ENCODE measurements around the gene ASCC3. TPM values are rescaled to one million over a fixed set of nuclear protein-coding genes. Genes with fewer than 3 reads are reported as not detected.

Gene ASCC3
- polyA plus RNA-seq, 1 experiment = 56.0 TPM

DNA sequence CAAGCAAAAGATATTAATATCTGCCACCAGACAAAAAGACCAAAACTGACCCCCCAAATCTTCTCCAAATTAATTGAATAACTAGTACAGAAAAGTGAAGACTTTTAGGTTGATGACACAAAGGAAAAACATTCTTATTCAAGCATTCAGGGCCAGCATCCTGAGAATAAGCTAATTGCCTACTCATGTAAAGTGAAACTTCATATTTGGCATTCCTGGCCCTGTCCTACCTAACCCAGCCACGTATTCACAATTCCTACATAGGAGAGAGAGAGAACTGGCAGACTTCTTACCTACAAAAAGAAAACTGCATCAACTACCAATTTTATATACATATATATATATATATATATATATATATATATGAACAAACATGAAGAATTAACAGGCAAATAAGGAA is 4.9 kb upstream of the ASCC3 start:
- DNase-seq (ENCODE audit: low read depth, low spot score) = peak; percentile 10
- ChIA-PET CTCF (interaction anchor here (0.7 kb wide), 1 partner anchor 779 kb away, joined by 4 read pairs; no protein-coding TSS in a partner anchor), POLR2A (no interaction called here)
- TF ChIP-seq, protein P1, sequence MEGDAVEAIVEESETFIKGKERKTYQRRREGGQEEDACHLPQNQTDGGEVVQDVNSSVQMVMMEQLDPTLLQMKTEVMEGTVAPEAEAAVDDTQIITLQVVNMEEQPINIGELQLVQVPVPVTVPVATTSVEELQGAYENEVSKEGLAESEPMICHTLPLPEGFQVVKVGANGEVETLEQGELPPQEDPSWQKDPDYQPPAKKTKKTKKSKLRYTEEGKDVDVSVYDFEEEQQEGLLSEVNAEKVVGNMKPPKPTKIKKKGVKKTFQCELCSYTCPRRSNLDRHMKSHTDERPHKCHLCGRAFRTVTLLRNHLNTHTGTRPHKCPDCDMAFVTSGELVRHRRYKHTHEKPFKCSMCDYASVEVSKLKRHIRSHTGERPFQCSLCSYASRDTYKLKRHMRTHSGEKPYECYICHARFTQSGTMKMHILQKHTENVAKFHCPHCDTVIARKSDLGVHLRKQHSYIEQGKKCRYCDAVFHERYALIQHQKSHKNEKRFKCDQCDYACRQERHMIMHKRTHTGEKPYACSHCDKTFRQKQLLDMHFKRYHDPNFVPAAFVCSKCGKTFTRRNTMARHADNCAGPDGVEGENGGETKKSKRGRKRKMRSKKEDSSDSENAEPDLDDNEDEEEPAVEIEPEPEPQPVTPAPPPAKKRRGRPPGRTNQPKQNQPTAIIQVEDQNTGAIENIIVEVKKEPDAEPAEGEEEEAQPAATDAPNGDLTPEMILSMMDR (IDR thresholded peaks at IDR 0.05; ENCODE audit: low read depth, low read length) = no peak
- H3K27me3 ChIP-seq (ENCODE audit: control insufficient read depth, insufficient read depth, low read length) = no peaks in the 10 kb centered on the region
- H3K27ac ChIP-seq (ENCODE audit: low read depth, low read length) = no peak overlapping the region
- no peaks in the 10 kb centered on the region for H3K9me3 ChIP-seq (ENCODE audit: control insufficient read depth, insufficient read depth, low read length)
- no peak overlapping the region for H3K4me3 ChIP-seq (ENCODE audit: low read depth, low read length)

DNA sequence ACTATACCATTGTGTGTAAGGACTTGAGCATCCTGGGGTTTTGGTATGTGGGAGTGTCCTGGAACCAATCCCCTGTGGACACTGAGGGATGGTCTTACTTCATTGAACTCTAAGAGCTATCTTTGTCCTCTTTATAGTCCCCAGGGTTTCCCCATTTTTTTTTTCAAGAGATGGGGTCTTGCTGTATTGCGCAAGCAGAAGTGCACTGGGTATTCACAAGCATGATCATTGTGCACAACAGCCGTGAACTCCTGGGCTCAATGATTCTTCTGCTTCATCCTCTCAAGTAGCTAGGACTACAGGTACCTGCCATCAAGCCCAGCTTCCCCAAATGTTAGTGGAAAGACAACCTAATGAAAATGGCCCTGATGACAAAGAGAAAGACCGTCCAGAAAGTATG is 2.2 kb upstream of the ASCC3 start:
- no peak for DNase-seq (ENCODE audit: low read depth, low spot score)
- H3K27ac ChIP-seq (ENCODE audit: low read depth, low read length) = no peak overlapping the region
- ChIA-PET POLR2A (interaction anchor here (0.6 kb wide), 1 partner anchor 817 kb away, joined by 8 read pairs; no protein-coding TSS in a partner anchor), CTCF (no interaction called here)
- no peak overlapping the region for H3K4me3 ChIP-seq (ENCODE audit: low read depth, low read length)
- TF ChIP-seq, protein P1 (IDR thresholded peaks at IDR 0.05; ENCODE audit: low read depth, low read length) = no peak
- H3K27me3 ChIP-seq (ENCODE audit: control insufficient read depth, insufficient read depth, low read length) = no peaks in the 10 kb centered on the region
- H3K9me3 ChIP-seq (ENCODE audit: control insufficient read depth, insufficient read depth, low read length) = no peaks in the 10 kb centered on the region

DNA sequence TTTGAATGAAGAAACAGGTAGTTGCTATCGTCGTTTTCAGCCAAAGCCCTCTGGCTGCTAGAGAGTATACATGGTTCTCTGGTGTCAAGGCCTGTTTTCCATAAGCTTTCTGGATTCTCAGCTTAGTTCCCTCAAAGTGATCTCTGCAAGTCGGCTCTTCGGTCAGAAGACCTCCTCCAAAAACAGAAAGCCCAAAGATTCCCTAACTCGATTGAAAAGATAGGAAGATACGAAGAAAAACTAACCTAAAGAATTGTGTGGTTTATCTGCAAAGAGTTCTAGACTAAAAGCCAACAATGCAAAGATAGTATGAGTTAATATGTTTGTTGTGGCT is 545 bp upstream of the ASCC3 start:
- Histone ChIP-seq H3K4me3 (ENCODE audit: low read depth, low read length) (peak overlapping the region; percentile 91), H3K9me3 (ENCODE audit: control insufficient read depth, insufficient read depth, low read length) (no peaks in the 10 kb centered on the region), H3K27ac (ENCODE audit: low read depth, low read length) (peak overlapping the region; percentile 43), H3K27me3 (ENCODE audit: control insufficient read depth, insufficient read depth, low read length) (no peaks in the 10 kb centered on the region)
- DNase-seq (ENCODE audit: low read depth, low spot score) = no peak
- POLR2A ChIA-PET = interaction anchor here (1.0 kb wide), 1 partner anchor 10 kb away, joined by 3 read pairs; no protein-coding TSS in a partner anchor
- TF ChIP-seq, protein P1 (IDR thresholded peaks at IDR 0.05; ENCODE audit: low read depth, low read length) = no peak
- CTCF ChIA-PET = interaction anchor here (1.5 kb wide), 1 partner anchor 218 kb away, joined by 3 read pairs; no protein-coding TSS in a partner anchor

DNA sequence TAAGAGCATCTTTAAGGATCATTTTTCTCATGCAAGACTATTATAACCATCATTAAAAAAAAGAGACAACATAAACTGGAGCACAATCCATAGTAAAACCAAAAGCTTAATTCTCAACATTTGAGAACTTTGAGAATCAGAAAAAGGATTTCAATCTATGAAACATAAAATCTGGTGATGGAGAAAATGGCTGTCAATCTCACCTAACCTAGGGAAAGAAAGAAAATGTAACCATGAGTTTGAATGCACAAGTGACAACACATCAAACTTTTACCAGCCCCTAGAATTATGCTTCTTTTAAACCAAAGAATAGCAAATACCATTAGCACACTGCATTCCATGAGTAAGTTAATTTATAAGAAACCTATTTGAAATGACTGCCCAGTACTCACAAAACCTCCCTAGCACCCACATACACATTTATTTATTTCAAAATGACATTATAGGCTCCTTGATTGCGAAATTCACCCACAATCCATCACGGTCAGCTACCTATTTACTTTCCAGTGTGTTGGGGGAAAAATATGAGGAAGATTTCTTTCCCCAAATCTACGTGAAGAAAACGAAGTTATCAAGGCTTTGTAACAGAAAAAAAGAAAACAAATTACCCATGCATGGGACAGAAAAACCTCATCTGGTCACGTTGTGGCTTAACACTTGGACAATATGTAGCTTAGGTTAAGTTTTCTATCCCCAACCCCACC is 828 bp downstream of the ASCC3 start:
- TF ChIP-seq, protein P1 (IDR thresholded peaks at IDR 0.05; ENCODE audit: low read depth, low read length) = no peak
- H3K27ac ChIP-seq (ENCODE audit: low read depth, low read length) = peak overlapping the region; percentile 92
- H3K9me3 ChIP-seq (ENCODE audit: control insufficient read depth, insufficient read depth, low read length) = no peaks in the 10 kb centered on the region
- CTCF ChIA-PET = interaction anchor here (0.6 to 1.5 kb wide), 3 partner anchors 24 to 216 kb away, joined by 3 to 4 read pairs (median 3); no protein-coding TSS in a partner anchor
- DNase-seq (ENCODE audit: low read depth, low spot score) = no peak
- peak overlapping the region; percentile 91 for H3K4me3 ChIP-seq (ENCODE audit: low read depth, low read length)
- H3K27me3 ChIP-seq (ENCODE audit: control insufficient read depth, insufficient read depth, low read length) = no peaks in the 10 kb centered on the region
- POLR2A ChIA-PET = interaction anchor here (1.0 kb wide), 1 partner anchor 11 kb away, joined by 3 read pairs; no protein-coding TSS in a partner anchor

DNA sequence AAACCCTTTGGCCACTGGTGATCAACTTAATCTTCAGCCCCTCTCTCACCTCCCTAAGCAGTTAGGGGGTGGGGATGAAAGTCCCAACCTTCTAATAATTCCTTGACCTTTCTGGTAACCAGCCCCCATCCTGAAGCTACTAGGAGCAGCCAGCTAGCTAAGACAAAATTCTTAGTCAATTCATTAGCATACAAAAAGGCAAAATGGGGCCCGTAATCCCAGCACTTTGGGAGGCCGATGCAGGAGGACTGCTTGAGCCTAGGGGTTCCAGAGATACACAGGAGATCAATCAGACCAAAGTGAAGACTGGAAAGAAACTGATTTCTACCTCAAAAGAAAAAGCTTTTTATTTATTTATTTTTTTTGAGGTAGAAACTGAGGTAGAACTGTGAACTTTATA is 1.8 kb downstream of the ASCC3 start:
- Histone ChIP-seq H3K4me3 (ENCODE audit: low read depth, low read length) (peak overlapping the region; percentile 17; the same call in 1 of the 2 replicates), H3K27ac (ENCODE audit: low read depth, low read length) (no peak overlapping the region), H3K27me3 (ENCODE audit: control insufficient read depth, insufficient read depth, low read length) (no peaks in the 10 kb centered on the region), H3K9me3 (ENCODE audit: control insufficient read depth, insufficient read depth, low read length) (no peaks in the 10 kb centered on the region)
- TF ChIP-seq, protein P1 (IDR thresholded peaks at IDR 0.05; ENCODE audit: low read depth, low read length) = no peak
- DNase-seq (ENCODE audit: low read depth, low spot score) = no peak
- ChIA-PET CTCF (interaction anchor here (1.0 kb wide), 1 partner anchor 159 kb away, joined by 3 read pairs; no protein-coding TSS in a partner anchor), POLR2A (no interaction called here)
